ENCODE data around the gene SGCD. TPM values are rescaled to one million over a fixed set of nuclear protein-coding genes. Genes with fewer than 3 reads are reported as not detected.

The SGCD gene
- total and polyA plus RNA-seq, 4 donors = 7.8 to 32.5 (median 24.9) TPM

- no peaks in the 10 kb centered on the region for H3K27me3 ChIP-seq (ENCODE audit: control insufficient read depth, insufficient read depth, low read length)
- no peaks in the 10 kb centered on the region for H3K4me1 ChIP-seq (ENCODE audit: control insufficient read depth, insufficient read depth, low read length)
- no peak overlapping the region for H3K4me3 ChIP-seq (ENCODE audit: low read depth, low read length)
- peak in 2 of 6 donors; percentile 33 to 75 for DNase-seq (ENCODE audit: low read depth in 4 of 6, low spot score in 6 of 6)
- no peaks in the 10 kb centered on the region for H3K9me3 ChIP-seq (ENCODE audit: control insufficient read depth, insufficient read depth, low read length)
- WGBS (ENCODE audit: insufficient coverage) = no CpG with 5 or more reads among the region's 2 CpGs
- no peak overlapping the region for H3K27ac ChIP-seq (ENCODE audit: low read depth, low read length)
- H3K36me3 ChIP-seq (ENCODE audit: control insufficient read depth, insufficient read depth, low read length) = no peaks in the 10 kb centered on the region
These were observed 233.0 kb downstream of the SGCD start for GRCh38 chr5:156560002-156560401.

GRCh38 chr5:156561651-156562050 lies 234.7 kb downstream of the SGCD start:
- WGBS (ENCODE audit: insufficient coverage) = no CpG with 5 or more reads among the region's 1 CpG
- no peaks in the 10 kb centered on the region for H3K4me1 ChIP-seq (ENCODE audit: control insufficient read depth, insufficient read depth, low read length)

DNA sequence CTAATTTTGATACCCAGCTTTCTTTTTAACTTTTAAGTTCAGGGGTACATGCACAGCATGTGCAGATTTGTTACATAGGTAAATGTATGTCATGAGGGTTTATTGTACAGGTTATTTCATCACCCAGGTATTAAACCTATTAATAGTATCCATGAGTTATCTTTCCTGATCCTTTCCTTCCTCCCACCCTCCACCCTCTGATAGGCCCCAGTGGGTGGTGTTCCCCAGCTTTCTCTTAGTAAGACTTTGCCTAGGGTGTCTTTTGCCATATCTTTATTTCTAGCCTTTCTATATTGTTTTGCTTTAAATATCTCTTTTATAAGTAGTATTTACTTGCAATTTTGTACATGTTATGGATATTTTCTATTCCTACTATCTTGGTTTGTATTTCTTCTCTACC lies 243.7 kb downstream of the SGCD start:
- no peaks in the 10 kb centered on the region for H3K9me3 ChIP-seq (ENCODE audit: control insufficient read depth, insufficient read depth, low read length)

More at GRCh38 chr5:156561651-156562050, 234.7 kb downstream of the SGCD start:
- no peak overlapping the region for H3K27ac ChIP-seq (ENCODE audit: low read depth, low read length)
- peak in 1 of 6 donors; percentile 32 for DNase-seq (ENCODE audit: low read depth in 4 of 6, low spot score in 6 of 6)
- H3K27me3 ChIP-seq (ENCODE audit: control insufficient read depth, insufficient read depth, low read length) = no peaks in the 10 kb centered on the region
- H3K9me3 ChIP-seq (ENCODE audit: control insufficient read depth, insufficient read depth, low read length) = no peaks in the 10 kb centered on the region
- H3K36me3 ChIP-seq (ENCODE audit: control insufficient read depth, insufficient read depth, low read length) = no peaks in the 10 kb centered on the region
- H3K4me3 ChIP-seq (ENCODE audit: low read depth, low read length) = no peak overlapping the region

GRCh38 chr5:156581725-156582124 lies 254.8 kb downstream of the SGCD start:
- no peak for DNase-seq (ENCODE audit: low read depth in 4 of 6, low spot score in 6 of 6)
- Histone ChIP-seq H3K4me1 (ENCODE audit: control insufficient read depth, insufficient read depth, low read length) (no peaks in the 10 kb centered on the region), H3K9me3 (ENCODE audit: control insufficient read depth, insufficient read depth, low read length) (peaks cover 1% of the 10 kb centered on the region), H3K4me3 (ENCODE audit: low read depth, low read length) (no peak overlapping the region), H3K27ac (ENCODE audit: low read depth, low read length) (no peak overlapping the region), H3K36me3 (ENCODE audit: control insufficient read depth, insufficient read depth, low read length) (no peaks in the 10 kb centered on the region), H3K27me3 (ENCODE audit: control insufficient read depth, insufficient read depth, low read length) (no peaks in the 10 kb centered on the region)
- 57% methylated on average over 1 of the region's 3 CpGs for WGBS (ENCODE audit: insufficient coverage)

More for the DNA sequence above, 243.7 kb downstream of the SGCD start:
- Histone ChIP-seq H3K4me3 (ENCODE audit: low read depth, low read length) (no peak overlapping the region), H3K27ac (ENCODE audit: low read depth, low read length) (no peak overlapping the region), H3K36me3 (ENCODE audit: control insufficient read depth, insufficient read depth, low read length) (no peaks in the 10 kb centered on the region), H3K27me3 (ENCODE audit: control insufficient read depth, insufficient read depth, low read length) (no peaks in the 10 kb centered on the region), H3K4me1 (ENCODE audit: control insufficient read depth, insufficient read depth, low read length) (no peaks in the 10 kb centered on the region)
- no peak for DNase-seq (ENCODE audit: low read depth in 4 of 6, low spot score in 6 of 6)

- H3K27me3 ChIP-seq (ENCODE audit: control insufficient read depth, insufficient read depth, low read length) = no peaks in the 10 kb centered on the region
- no CpG with 5 or more reads among the region's 2 CpGs for WGBS (ENCODE audit: insufficient coverage)
- H3K4me3 ChIP-seq (ENCODE audit: low read depth, low read length) = no peak overlapping the region
- no peaks in the 10 kb centered on the region for H3K36me3 ChIP-seq (ENCODE audit: control insufficient read depth, insufficient read depth, low read length)
- no peak overlapping the region for H3K27ac ChIP-seq (ENCODE audit: low read depth, low read length)
- no peaks in the 10 kb centered on the region for H3K4me1 ChIP-seq (ENCODE audit: control insufficient read depth, insufficient read depth, low read length)
- DNase-seq (ENCODE audit: low read depth in 4 of 6, low spot score in 6 of 6) = no peak
- peaks cover 1% of the 10 kb centered on the region for H3K9me3 ChIP-seq (ENCODE audit: control insufficient read depth, insufficient read depth, low read length)
These were observed 255.2 kb downstream of the SGCD start for GRCh38 chr5:156582193-156582598.

DNA sequence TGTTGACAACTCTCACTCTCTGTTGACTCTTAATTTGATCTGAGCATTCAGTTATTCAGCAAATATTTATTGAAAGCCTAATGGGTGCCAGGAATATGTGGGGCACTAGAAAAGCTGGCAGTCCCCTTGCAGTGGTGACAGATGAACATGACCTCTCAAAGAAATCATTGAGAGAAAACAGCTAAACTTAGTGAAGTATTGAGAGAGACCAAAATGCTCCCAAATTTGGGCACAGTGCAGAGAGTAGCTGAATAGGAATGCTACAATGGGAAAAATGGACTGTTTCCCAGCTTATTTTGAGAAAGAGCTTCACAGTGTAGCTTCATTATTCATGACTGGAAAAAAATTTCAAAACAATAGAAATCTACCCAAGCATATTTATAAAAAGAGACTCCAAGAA lies 257.9 kb downstream of the SGCD start:
- Histone ChIP-seq H3K4me3 (ENCODE audit: low read depth, low read length) (no peak overlapping the region), H3K27me3 (ENCODE audit: control insufficient read depth, insufficient read depth, low read length) (no peaks in the 10 kb centered on the region), H3K27ac (ENCODE audit: low read depth, low read length) (no peak overlapping the region), H3K36me3 (ENCODE audit: control insufficient read depth, insufficient read depth, low read length) (no peaks in the 10 kb centered on the region), H3K9me3 (ENCODE audit: control insufficient read depth, insufficient read depth, low read length) (no peaks in the 10 kb centered on the region), H3K4me1 (ENCODE audit: control insufficient read depth, insufficient read depth, low read length) (no peaks in the 10 kb centered on the region)
- peak in 1 of 6 donors; percentile 52 for DNase-seq (ENCODE audit: low read depth in 4 of 6, low spot score in 6 of 6)

GRCh38 chr5:156585999-156586398 lies 259.0 kb downstream of the SGCD start:
- no peak overlapping the region for H3K27ac ChIP-seq (ENCODE audit: low read depth, low read length)

GRCh38 chr5:156587012-156587411 lies 260.0 kb downstream of the SGCD start:
- Histone ChIP-seq H3K4me1 (ENCODE audit: control insufficient read depth, insufficient read depth, low read length) (no peaks in the 10 kb centered on the region), H3K27ac (ENCODE audit: low read depth, low read length) (no peak overlapping the region), H3K4me3 (ENCODE audit: low read depth, low read length) (no peak overlapping the region), H3K36me3 (ENCODE audit: control insufficient read depth, insufficient read depth, low read length) (no peaks in the 10 kb centered on the region), H3K9me3 (ENCODE audit: control insufficient read depth, insufficient read depth, low read length) (no peaks in the 10 kb centered on the region), H3K27me3 (ENCODE audit: control insufficient read depth, insufficient read depth, low read length) (no peaks in the 10 kb centered on the region)
- DNase-seq (ENCODE audit: low read depth in 4 of 6, low spot score in 6 of 6) = no peak
- WGBS (ENCODE audit: insufficient coverage) = no CpG with 5 or more reads among the region's 2 CpGs

More at GRCh38 chr5:156585999-156586398, 259.0 kb downstream of the SGCD start:
- Histone ChIP-seq H3K4me1 (ENCODE audit: control insufficient read depth, insufficient read depth, low read length) (no peaks in the 10 kb centered on the region), H3K9me3 (ENCODE audit: control insufficient read depth, insufficient read depth, low read length) (no peaks in the 10 kb centered on the region), H3K36me3 (ENCODE audit: control insufficient read depth, insufficient read depth, low read length) (no peaks in the 10 kb centered on the region), H3K4me3 (ENCODE audit: low read depth, low read length) (no peak overlapping the region), H3K27me3 (ENCODE audit: control insufficient read depth, insufficient read depth, low read length) (no peaks in the 10 kb centered on the region)
- DNase-seq (ENCODE audit: low read depth in 4 of 6, low spot score in 6 of 6) = no peak
- WGBS (ENCODE audit: insufficient coverage) = 83% methylated on average over 1 of the region's 4 CpGs

- H3K4me1 ChIP-seq (ENCODE audit: control insufficient read depth, insufficient read depth, low read length) = no peaks in the 10 kb centered on the region
- no peak overlapping the region for H3K4me3 ChIP-seq (ENCODE audit: low read depth, low read length)
- no peaks in the 10 kb centered on the region for H3K9me3 ChIP-seq (ENCODE audit: control insufficient read depth, insufficient read depth, low read length)
- no peak for DNase-seq (ENCODE audit: low read depth in 4 of 6, low spot score in 6 of 6)
- no peaks in the 10 kb centered on the region for H3K36me3 ChIP-seq (ENCODE audit: control insufficient read depth, insufficient read depth, low read length)
- H3K27ac ChIP-seq (ENCODE audit: low read depth, low read length) = no peak overlapping the region
- WGBS (ENCODE audit: insufficient coverage) = 100% methylated on average over 1 of the region's 2 CpGs
- H3K27me3 ChIP-seq (ENCODE audit: control insufficient read depth, insufficient read depth, low read length) = no peaks in the 10 kb centered on the region
These were observed 261.3 kb downstream of the SGCD start for GRCh38 chr5:156588306-156588705.

- no CpG with 5 or more reads among the region's 4 CpGs for WGBS (ENCODE audit: insufficient coverage)
- H3K27me3 ChIP-seq (ENCODE audit: control insufficient read depth, insufficient read depth, low read length) = no peaks in the 10 kb centered on the region
- H3K9me3 ChIP-seq (ENCODE audit: control insufficient read depth, insufficient read depth, low read length) = no peaks in the 10 kb centered on the region
- peak overlapping the region; percentile 49 for H3K27ac ChIP-seq (ENCODE audit: low read depth, low read length)
- no peaks in the 10 kb centered on the region for H3K36me3 ChIP-seq (ENCODE audit: control insufficient read depth, insufficient read depth, low read length)
- DNase-seq (ENCODE audit: low read depth in 4 of 6, low spot score in 6 of 6) = peak in 2 of 6 donors; percentile 41 to 61
- no peaks in the 10 kb centered on the region for H3K4me1 ChIP-seq (ENCODE audit: control insufficient read depth, insufficient read depth, low read length)
- no peak overlapping the region for H3K4me3 ChIP-seq (ENCODE audit: low read depth, low read length)
These were observed 262.4 kb downstream of the SGCD start for GRCh38 chr5:156589104-156589945.
